SIG-M5 (cell line): Measurements from ENCODE around the gene KCNB1.

ENCODE experiments used
- DNase-seq: peaks from one replicate; lab custom pipeline; 2025; lab: John Stamatoyannopoulos, UW

The KCNB1 gene

GRCh38 chr20:49351775-49352174, 130.7 kb downstream of the KCNB1 start:
- no peak for DNase-seq

GRCh38 chr20:49349694-49350252, 132.7 kb downstream of the KCNB1 start:
- no peak for DNase-seq

GRCh38 chr20:49349078-49349477, 133.4 kb downstream of the KCNB1 start:
- no peak for DNase-seq

GRCh38 chr20:49348563-49348962, 133.9 kb downstream of the KCNB1 start:
- no peak for DNase-seq

- DNase-seq, result no peak
These were observed 135.3 kb downstream of the KCNB1 start for GRCh38 chr20:49347156-49347555.

GRCh38 chr20:49346682-49347081, 135.8 kb downstream of the KCNB1 start:
- no peak for DNase-seq

- no peak for DNase-seq
These were observed 136.9 kb downstream of the KCNB1 start for GRCh38 chr20:49345524-49345923.

GRCh38 chr20:49344975-49345374, 137.5 kb downstream of the KCNB1 start:
- no peak for DNase-seq

- no peak for DNase-seq
These were observed 138.3 kb downstream of the KCNB1 start for GRCh38 chr20:49344140-49344539.

GRCh38 chr20:49343246-49343645, 139.2 kb downstream of the KCNB1 start:
- no peak for DNase-seq

GRCh38 chr20:49340161-49340966, 142.1 kb downstream of the KCNB1 start:
- no peak for DNase-seq

- DNase-seq, result no peak
These were observed 143.3 kb downstream of the KCNB1 start for GRCh38 chr20:49339123-49339522.

GRCh38 chr20:49338061-49338460, 144.4 kb downstream of the KCNB1 start:
- DNase-seq, result no peak

GRCh38 chr20:49337357-49337756, 145.1 kb downstream of the KCNB1 start:
- no peak for DNase-seq

- DNase-seq, result no peak
These were observed 145.7 kb downstream of the KCNB1 start for GRCh38 chr20:49336786-49337185.

- no peak for DNase-seq
These were observed 147.0 kb downstream of the KCNB1 start for GRCh38 chr20:49335476-49335875.

- no peak for DNase-seq
These were observed 151.5 kb downstream of the KCNB1 start for GRCh38 chr20:49330701-49331615.

GRCh38 chr20:49328790-49329189, 153.7 kb downstream of the KCNB1 start:
- DNase-seq, result no peak

- DNase-seq, result no peak
These were observed 156.4 kb downstream of the KCNB1 start for GRCh38 chr20:49326026-49326425.

- no peak for DNase-seq
These were observed 158.2 kb downstream of the KCNB1 start for GRCh38 chr20:49324306-49324705.

GRCh38 chr20:49323622-49324238, 158.7 kb downstream of the KCNB1 start:
- DNase-seq, result peak; percentile 40

- no peak for DNase-seq
These were observed 162.0 kb downstream of the KCNB1 start for GRCh38 chr20:49320460-49320859.
